Sigmoid colon (tissue), 7 donors: ENCODE measurements around the gene PIK3C2G. TPM values are rescaled to one million over a fixed set of nuclear protein-coding genes. Genes with fewer than 3 reads are reported as not detected.
A peak's percentile ranks its signal among the peaks of the same experiment; 100 is the strongest.

Experiments
- DNase-seq: peaks from one replicate; pipeline ENCODE4 v3.0.0-alpha.2; 2019
- H3K27ac ChIP-seq, 4 donors: fragments of 200-600 bp; sonication (generic); one replicate each; pipeline ENCODE4 v1.5.1; 2016 to 2019; ENCODE audit warnings: mild to moderate bottlenecking in 1 of 4
- H3K27me3 ChIP-seq, 3 donors: fragments of 200-600 bp; sonication (generic); one replicate each; pipeline ENCODE4 v1.5.1; 2019; ENCODE audit warnings: mild to moderate bottlenecking in 1 of 3
- H3K36me3 ChIP-seq, 4 donors: fragments of 200-600 bp; sonication (generic); one replicate each; pipeline ENCODE4 v1.5.1; 2016 to 2019
- H3K4me1 ChIP-seq, 4 donors: fragments of 200-600 bp; sonication (generic); one replicate each; pipeline ENCODE4 v1.5.1; 2017 to 2019
- H3K4me3 ChIP-seq, 4 donors: fragments of 200-600 bp; sonication (generic); one replicate each; pipeline ENCODE4 v1.5.1; 2017 to 2019; ENCODE audit warnings: mild to moderate bottlenecking in 2 of 4, moderate library complexity in 1 of 4
- H3K9me3 ChIP-seq, 4 donors: fragments of 200-600 bp in 3 of 4; sonication (generic) in 3 of 4; one replicate each; pipeline versions ENCODE4 v1.5.1 to v1.6.1; 2013 to 2019
- EP300 ChIP-seq, 4 donors: sonication (generic); formaldehyde crosslinking; IDR thresholded peaks; one replicate each; pipeline ENCODE4 v1.6.1; 2017; ENCODE audit warnings: antibody characterized with exemption in 4 of 4
- POLR2A ChIP-seq, 2 donors: fragments of 450-650 bp; IDR thresholded peaks; one replicate each; pipeline ENCODE4 v1.6.1; 2016; ENCODE audit warnings: antibody characterized with exemption in 2 of 2, mild to moderate bottlenecking in 2 of 2, moderate library complexity in 2 of 2
- POLR2AphosphoS5 ChIP-seq, 4 donors: sonication (generic); formaldehyde crosslinking; IDR thresholded peaks; one replicate each; pipeline ENCODE4 v1.6.1; 2017; ENCODE audit warnings: antibody characterized with exemption in 4 of 4
- WGBS, 2 donors: extraction: QIAGEN DNeasy Blood & Tissue Kit; methylation state at CpG; one replicate each; pipeline ENCODE4 v1.1.7; 2013; 5-methylcytosine and 5-hydroxymethylcytosine counted together
- intact Hi-C: fragments of 100-400 bp; cut with DNase I; formaldehyde crosslinking; loops from one replicate; pipeline ENCODE4 v1.15.1; 2023
- polyA plus RNA-seq, 3 donors: library from polyadenylated mRNA; stranded (reverse); fragments of 200-250 nt; gene quantifications; one replicate each; pipeline ENCODE4 v1.2.3, GENCODE V29; 2013
- total RNA-seq, 4 donors: library from RNA; depleted of rRNA; stranded (reverse); fragments of >200 nt; gene quantifications; one replicate each; pipeline ENCODE4 v1.1.0, GENCODE V29; 2016
- TF ChIP-seq, protein P1 (sequence below), 4 experiments: fragments of 450-650 bp in 3 of 4; fragments of 200-600 bp in 1 of 4; IDR thresholded peaks; one replicate each; pipeline ENCODE4 v1.5.1; 2016 to 2019; ENCODE audit warnings: antibody characterized with exemption in 4 of 4, mild to moderate bottlenecking in 3 of 4, moderate library complexity in 2 of 4
- donor health status: healthy with polysubstance abuse.
- donor health status: Bipolar disorder and iron deficiency.
- donor health status: healthy.

Gene PIK3C2G
- total and polyA plus RNA-seq, 7 donors, result 0.07 to 1.7 (median 0.63) TPM; not detected in 1

DNA sequence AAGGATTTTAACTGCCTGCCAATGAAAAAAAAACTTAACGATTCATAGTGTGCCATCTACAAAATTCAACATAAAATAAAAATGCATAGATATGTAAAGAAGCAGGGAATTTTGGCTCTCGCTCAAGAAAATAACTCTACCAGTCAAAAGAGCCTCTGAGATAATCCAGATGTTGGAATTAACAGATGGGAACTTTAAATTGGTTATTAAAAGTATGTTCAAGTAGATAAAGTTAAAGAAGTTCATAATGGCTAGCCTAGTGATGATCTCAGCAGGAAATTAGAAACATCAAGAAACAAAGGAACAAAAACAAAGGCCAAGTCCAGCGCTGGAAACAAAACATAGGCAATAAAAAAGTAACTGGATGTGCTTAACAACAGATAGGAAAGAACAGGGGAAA lies 23.1 kb downstream of the PIK3C2G start:
- Histone ChIP-seq H3K4me3 (no peak overlapping the region), H3K9me3 (peaks cover 0 to 3% (median 0%) of the 10 kb centered on the region in 4 donors), H3K36me3 (no peaks in the 10 kb centered on the region), H3K27ac (peak overlapping the region in 1 of 4 donors; percentile 2), H3K4me1 (peaks cover 0 to 9% (median 1%) of the 10 kb centered on the region in 4 donors), H3K27me3 (no peaks in the 10 kb centered on the region)
- DNase-seq, result no peak
- 64 to 70% methylated on average over 3 of the region's 3 CpGs for WGBS, 2 donors
- TF ChIP-seq POLR2A (IDR thresholded peaks at IDR 0.05) (no peak), POLR2AphosphoS5 (IDR thresholded peaks at IDR 0.05) (no peak), EP300 (IDR thresholded peaks at IDR 0.05) (no peak)
- TF ChIP-seq, protein P1, sequence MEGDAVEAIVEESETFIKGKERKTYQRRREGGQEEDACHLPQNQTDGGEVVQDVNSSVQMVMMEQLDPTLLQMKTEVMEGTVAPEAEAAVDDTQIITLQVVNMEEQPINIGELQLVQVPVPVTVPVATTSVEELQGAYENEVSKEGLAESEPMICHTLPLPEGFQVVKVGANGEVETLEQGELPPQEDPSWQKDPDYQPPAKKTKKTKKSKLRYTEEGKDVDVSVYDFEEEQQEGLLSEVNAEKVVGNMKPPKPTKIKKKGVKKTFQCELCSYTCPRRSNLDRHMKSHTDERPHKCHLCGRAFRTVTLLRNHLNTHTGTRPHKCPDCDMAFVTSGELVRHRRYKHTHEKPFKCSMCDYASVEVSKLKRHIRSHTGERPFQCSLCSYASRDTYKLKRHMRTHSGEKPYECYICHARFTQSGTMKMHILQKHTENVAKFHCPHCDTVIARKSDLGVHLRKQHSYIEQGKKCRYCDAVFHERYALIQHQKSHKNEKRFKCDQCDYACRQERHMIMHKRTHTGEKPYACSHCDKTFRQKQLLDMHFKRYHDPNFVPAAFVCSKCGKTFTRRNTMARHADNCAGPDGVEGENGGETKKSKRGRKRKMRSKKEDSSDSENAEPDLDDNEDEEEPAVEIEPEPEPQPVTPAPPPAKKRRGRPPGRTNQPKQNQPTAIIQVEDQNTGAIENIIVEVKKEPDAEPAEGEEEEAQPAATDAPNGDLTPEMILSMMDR (IDR thresholded peaks at IDR 0.05), result no peak
- intact Hi-C loops, result no loop called here

DNA sequence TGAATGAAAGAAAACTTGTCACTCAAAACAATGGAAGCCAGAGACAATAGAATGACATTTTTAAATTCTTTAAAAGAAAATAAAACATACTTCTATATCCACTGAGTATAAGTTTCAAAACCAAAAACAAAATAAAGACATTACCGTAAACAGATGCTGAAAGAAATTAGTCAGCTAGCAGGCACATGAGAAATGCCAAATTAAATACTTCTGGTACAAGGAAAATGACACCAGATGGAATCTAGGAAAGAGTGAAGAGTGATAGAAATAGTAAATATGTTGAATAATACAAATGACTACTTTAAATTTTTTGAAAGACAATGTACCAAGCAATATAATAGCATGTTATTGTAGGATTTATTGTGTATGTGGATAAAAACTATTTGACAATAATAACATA lies 23.8 kb downstream of the PIK3C2G start:
- TF ChIP-seq POLR2A (IDR thresholded peaks at IDR 0.05) (no peak), EP300 (IDR thresholded peaks at IDR 0.05) (no peak), POLR2AphosphoS5 (IDR thresholded peaks at IDR 0.05) (no peak)
- TF ChIP-seq, protein P1 (IDR thresholded peaks at IDR 0.05), result no peak
- 52 to 93% methylated on average over 1 of the region's 1 CpG for WGBS, 2 donors
- H3K9me3 ChIP-seq, result peaks cover 0 to 3% (median 0%) of the 10 kb centered on the region in 4 donors

DNA sequence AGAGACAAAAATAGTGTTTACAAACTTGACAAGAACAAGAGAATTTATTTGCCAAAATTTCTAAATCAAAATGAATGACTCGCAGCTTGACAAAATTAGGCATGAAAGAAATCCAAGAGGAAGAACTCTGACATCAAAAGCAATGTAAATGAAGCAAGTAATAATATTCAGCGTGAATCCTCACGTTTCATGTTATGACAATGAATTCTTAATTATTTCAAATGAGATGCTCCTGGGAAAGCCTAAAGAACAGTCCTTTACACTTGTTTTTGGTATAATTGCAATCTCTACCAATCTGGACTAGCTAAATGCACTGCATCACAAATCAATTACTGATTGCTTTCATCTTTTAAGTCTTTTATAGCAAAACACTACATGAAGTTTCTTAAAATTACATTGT lies 29.1 kb downstream of the PIK3C2G start:
- Histone ChIP-seq H3K36me3 (no peaks in the 10 kb centered on the region), H3K9me3 (peaks cover 0 to 3% (median 0%) of the 10 kb centered on the region in 4 donors), H3K27ac (no peak overlapping the region), H3K27me3 (no peaks in the 10 kb centered on the region), H3K4me1 (no peaks in the 10 kb centered on the region), H3K4me3 (no peak overlapping the region)
- TF ChIP-seq POLR2AphosphoS5 (IDR thresholded peaks at IDR 0.05) (no peak), EP300 (IDR thresholded peaks at IDR 0.05) (no peak), POLR2A (IDR thresholded peaks at IDR 0.05) (no peak)
- TF ChIP-seq, protein P1 (IDR thresholded peaks at IDR 0.05), result no peak
- DNase-seq, result no peak
- 76 to 81% methylated on average over 3 of the region's 3 CpGs for WGBS, 2 donors
- intact Hi-C loops, result no loop called here

More for the DNA sequence above, 23.8 kb downstream of the PIK3C2G start:
- Histone ChIP-seq H3K4me3 (no peak overlapping the region), H3K27me3 (no peaks in the 10 kb centered on the region), H3K36me3 (no peaks in the 10 kb centered on the region), H3K27ac (peak overlapping the region in 1 of 4 donors; percentile 2), H3K4me1 (peaks cover 0 to 9% (median 1%) of the 10 kb centered on the region in 4 donors)
- no peak for DNase-seq
- intact Hi-C loops, result no loop called here

DNA sequence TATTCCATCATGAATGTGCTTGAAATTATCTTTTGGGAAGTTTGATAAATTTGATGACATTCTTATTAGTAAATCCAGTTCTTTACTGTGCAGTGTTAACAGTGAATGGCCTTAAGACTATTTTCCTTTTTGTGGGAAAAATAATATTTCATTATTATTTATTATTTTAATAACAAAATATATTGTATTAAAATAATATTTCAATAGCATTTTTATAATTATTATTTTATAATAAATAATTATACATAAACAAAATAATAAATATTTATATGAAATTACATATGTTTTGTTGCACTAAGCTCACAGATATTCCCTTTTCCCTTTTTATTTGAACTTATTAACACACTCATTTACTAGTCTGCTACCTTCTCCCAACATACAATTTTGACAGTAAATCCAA lies 33.6 kb downstream of the PIK3C2G start:
- intact Hi-C loops, result no loop called here
- H3K4me3 ChIP-seq, result no peak overlapping the region
- TF ChIP-seq POLR2A (IDR thresholded peaks at IDR 0.05) (no peak), EP300 (IDR thresholded peaks at IDR 0.05) (no peak)

DNA sequence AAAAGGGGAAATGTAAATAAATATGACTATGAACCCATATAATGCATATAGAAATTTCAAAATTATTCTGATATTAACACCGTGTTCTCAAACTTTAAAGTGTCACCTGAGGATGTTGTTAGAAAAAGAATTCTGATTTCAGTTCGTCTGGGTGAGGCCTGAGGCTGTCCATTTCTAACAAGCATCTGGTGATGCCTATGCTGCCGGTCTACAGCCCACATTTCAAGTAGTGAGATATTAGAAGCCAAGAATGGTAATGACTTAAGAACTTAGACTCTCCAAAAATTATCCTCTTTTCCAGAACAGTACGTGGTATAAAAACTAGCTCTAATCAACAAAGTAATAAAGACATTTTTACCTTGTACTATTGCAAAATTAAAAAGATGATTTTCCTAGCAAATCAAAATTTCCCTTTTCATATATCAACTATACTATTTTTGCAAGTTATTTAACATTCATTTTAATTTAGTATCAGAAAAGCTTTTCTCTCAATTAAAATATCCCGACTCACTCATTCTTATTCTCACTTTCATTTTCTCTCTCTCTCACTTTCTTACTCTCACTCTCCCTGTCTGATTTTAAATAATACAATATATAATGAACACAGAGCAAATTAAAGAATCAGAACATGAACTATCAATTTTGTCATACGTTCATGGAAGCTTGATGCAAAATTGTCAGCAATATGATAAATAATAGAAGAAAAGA lies 35.0 kb downstream of the PIK3C2G start:
- peaks cover 0 to 5% (median 0%) of the 10 kb centered on the region in 4 donors for H3K9me3 ChIP-seq
- no peaks in the 10 kb centered on the region for H3K4me1 ChIP-seq
- H3K36me3 ChIP-seq, result no peaks in the 10 kb centered on the region
- H3K27ac ChIP-seq, result peak overlapping the region in 2 of 4 donors; percentile 7 to 23
- WGBS, 2 donors, result 55 to 68% methylated on average over 6 of the region's 6 CpGs
- DNase-seq, result no peak
- TF ChIP-seq, protein P1 (IDR thresholded peaks at IDR 0.05), result no peak
- TF ChIP-seq POLR2AphosphoS5 (IDR thresholded peaks at IDR 0.05) (no peak), EP300 (IDR thresholded peaks at IDR 0.05) (no peak), POLR2A (IDR thresholded peaks at IDR 0.05) (no peak)
- intact Hi-C loops, result no loop called here
- H3K4me3 ChIP-seq, result peak overlapping the region in 3 of 4 donors; percentile 20 to 24 (median 23)
- H3K27me3 ChIP-seq, result no peaks in the 10 kb centered on the region

More for the DNA sequence above, 33.6 kb downstream of the PIK3C2G start:
- Histone ChIP-seq H3K4me1 (no peaks in the 10 kb centered on the region), H3K9me3 (no peaks in the 10 kb centered on the region), H3K27me3 (no peaks in the 10 kb centered on the region), H3K36me3 (no peaks in the 10 kb centered on the region), H3K27ac (no peak overlapping the region)
- DNase-seq, result no peak
